Measurements from ENCODE around the gene TLX2. TPM values are rescaled to one million over a fixed set of nuclear protein-coding genes. Genes with fewer than 3 reads are reported as not detected.

TLX2 gene
- total and polyA plus RNA-seq, 2 of the 13 experiments (the other 11 are each of a cell fraction or from before 2014, with no cell fraction given) = 0.05 to 0.20 TPM

DNA sequence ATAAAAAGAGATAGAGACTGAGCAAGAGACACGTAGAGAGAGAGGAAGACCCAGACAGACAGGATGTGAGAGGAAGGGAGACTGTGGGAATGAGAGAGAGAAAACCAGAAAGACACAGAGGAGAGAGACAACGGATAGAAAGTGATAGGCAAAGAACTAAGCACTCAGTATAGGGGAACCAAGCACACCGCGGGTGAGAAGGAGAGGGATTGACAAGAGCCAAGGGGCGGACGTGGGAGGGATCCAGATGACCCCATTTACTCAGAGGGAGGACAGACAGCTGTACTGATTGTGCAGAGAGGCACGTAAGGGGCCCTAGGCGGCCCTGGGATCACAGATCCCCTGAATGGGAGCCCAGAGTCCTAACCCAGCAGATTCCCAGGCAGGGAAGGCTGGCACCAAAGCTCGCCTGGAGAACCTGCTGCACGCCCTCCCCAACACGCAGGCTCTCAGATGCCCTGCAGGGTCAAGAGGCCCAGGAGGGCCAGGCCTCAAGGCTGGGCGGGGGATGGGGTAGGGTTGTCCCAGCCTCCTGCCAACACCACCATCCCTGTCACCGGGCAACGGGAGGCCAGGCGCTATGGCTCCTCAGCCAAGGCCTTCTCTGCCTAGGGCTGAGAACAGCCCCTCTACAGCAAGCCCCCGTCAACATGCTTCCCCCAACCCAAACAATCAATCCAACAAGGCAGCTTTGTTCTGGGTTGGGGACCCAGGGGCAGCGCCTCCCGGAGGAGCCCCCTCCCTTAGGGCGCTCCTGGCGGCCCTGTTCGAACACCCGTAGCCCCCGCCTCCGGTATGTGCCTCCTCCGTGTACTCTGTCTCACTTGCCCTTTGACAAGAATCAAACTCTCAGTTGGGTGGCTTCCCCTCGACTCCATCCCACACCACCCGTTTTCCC, 38.9 kb downstream of the TLX2 start (continued):
- TF ChIP-seq, protein P1, sequence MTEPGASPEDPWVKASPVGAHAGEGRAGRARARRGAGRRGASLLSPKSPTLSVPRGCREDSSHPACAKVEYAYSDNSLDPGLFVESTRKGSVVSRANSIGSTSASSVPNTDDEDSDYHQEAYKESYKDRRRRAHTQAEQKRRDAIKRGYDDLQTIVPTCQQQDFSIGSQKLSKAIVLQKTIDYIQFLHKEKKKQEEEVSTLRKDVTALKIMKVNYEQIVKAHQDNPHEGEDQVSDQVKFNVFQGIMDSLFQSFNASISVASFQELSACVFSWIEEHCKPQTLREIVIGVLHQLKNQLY (CRISPR knock-in tag; IDR thresholded peaks at IDR 0.05) = no peak
- TF ChIP-seq ZBTB3 (CRISPR knock-in tag; IDR thresholded peaks at IDR 0.05; ENCODE audit: borderline replicate concordance, low read depth) = no peak
- no peak for TF ChIP-seq ZNF547 (CRISPR knock-in tag; IDR thresholded peaks at IDR 0.05)
- TF ChIP-seq FOXA3 (CRISPR knock-in tag; IDR thresholded peaks at IDR 0.05) = peak; percentile 30; the same call in 1 of the 2 replicates
- no peak for TF ChIP-seq ZNF792 (CRISPR knock-in tag; IDR thresholded peaks at IDR 0.05)
- TF ChIP-seq NR2F1 (CRISPR knock-in tag; IDR thresholded peaks at IDR 0.05) = peak in 1 of 2 experiments; percentile 45; a peak in 1 of 4 replicates
- no peak for TF ChIP-seq NKX3-1 (CRISPR knock-in tag; IDR thresholded peaks at IDR 0.05)
- TF ChIP-seq NFIB (CRISPR knock-in tag; IDR thresholded peaks at IDR 0.05; ENCODE audit: borderline replicate concordance) = no peak
- TF ChIP-seq, protein P2, sequence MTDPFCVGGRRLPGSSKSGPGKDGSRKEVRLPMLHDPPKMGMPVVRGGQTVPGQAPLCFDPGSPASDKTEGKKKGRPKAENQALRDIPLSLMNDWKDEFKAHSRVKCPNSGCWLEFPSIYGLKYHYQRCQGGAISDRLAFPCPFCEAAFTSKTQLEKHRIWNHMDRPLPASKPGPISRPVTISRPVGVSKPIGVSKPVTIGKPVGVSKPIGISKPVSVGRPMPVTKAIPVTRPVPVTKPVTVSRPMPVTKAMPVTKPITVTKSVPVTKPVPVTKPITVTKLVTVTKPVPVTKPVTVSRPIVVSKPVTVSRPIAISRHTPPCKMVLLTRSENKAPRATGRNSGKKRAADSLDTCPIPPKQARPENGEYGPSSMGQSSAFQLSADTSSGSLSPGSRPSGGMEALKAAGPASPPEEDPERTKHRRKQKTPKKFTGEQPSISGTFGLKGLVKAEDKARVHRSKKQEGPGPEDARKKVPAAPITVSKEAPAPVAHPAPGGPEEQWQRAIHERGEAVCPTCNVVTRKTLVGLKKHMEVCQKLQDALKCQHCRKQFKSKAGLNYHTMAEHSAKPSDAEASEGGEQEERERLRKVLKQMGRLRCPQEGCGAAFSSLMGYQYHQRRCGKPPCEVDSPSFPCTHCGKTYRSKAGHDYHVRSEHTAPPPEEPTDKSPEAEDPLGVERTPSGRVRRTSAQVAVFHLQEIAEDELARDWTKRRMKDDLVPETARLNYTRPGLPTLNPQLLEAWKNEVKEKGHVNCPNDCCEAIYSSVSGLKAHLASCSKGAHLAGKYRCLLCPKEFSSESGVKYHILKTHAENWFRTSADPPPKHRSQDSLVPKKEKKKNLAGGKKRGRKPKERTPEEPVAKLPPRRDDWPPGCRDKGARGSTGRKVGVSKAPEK (CRISPR knock-in tag; IDR thresholded peaks at IDR 0.05; ENCODE audit: borderline replicate concordance) = no peak; the same call in 1 of the 2 replicates
- TF ChIP-seq, protein P3, sequence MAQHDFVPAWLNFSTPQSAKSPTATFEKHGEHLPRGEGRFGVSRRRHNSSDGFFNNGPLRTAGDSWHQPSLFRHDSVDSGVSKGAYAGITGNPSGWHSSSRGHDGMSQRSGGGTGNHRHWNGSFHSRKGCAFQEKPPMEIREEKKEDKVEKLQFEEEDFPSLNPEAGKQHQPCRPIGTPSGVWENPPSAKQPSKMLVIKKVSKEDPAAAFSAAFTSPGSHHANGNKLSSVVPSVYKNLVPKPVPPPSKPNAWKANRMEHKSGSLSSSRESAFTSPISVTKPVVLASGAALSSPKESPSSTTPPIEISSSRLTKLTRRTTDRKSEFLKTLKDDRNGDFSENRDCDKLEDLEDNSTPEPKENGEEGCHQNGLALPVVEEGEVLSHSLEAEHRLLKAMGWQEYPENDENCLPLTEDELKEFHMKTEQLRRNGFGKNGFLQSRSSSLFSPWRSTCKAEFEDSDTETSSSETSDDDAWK (CRISPR knock-in tag; IDR thresholded peaks at IDR 0.05) = no peak
- TF ChIP-seq, protein P4, sequence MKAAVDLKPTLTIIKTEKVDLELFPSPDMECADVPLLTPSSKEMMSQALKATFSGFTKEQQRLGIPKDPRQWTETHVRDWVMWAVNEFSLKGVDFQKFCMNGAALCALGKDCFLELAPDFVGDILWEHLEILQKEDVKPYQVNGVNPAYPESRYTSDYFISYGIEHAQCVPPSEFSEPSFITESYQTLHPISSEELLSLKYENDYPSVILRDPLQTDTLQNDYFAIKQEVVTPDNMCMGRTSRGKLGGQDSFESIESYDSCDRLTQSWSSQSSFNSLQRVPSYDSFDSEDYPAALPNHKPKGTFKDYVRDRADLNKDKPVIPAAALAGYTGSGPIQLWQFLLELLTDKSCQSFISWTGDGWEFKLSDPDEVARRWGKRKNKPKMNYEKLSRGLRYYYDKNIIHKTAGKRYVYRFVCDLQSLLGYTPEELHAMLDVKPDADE (CRISPR knock-in tag; IDR thresholded peaks at IDR 0.05) = no peak
- no peak for TF ChIP-seq CBX1 (IDR thresholded peaks at IDR 0.05; ENCODE audit: low read depth)
- TF ChIP-seq ZNF274 (CRISPR knock-in tag; IDR thresholded peaks at IDR 0.05) = peak; percentile 73; the same call in 1 of the 2 replicates
- TF ChIP-seq MIXL1 (CRISPR knock-in tag; IDR thresholded peaks at IDR 0.05) = no peak
- TF ChIP-seq, protein P5, sequence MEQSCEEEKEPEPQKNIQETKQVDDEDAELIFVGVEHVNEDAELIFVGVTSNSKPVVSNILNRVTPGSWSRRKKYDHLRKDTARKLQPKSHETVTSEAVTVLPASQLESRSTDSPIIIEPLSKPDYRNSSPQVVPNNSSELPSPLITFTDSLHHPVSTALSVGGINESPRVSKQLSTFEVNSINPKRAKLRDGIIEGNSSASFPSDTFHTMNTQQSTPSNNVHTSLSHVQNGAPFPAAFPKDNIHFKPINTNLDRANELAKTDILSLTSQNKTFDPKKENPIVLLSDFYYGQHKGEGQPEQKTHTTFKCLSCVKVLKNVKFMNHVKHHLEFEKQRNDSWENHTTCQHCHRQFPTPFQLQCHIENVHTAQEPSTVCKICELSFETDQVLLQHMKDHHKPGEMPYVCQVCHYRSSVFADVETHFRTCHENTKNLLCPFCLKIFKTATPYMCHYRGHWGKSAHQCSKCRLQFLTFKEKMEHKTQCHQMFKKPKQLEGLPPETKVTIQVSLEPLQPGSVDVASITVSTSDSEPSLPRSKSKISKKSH (CRISPR knock-in tag; IDR thresholded peaks at IDR 0.05; ENCODE audit: borderline replicate concordance) = peak; percentile 18; the same call in 1 of the 2 replicates
- TF ChIP-seq ZNF205 (CRISPR knock-in tag; IDR thresholded peaks at IDR 0.05) = peak; percentile 73
- TF ChIP-seq, protein P6, sequence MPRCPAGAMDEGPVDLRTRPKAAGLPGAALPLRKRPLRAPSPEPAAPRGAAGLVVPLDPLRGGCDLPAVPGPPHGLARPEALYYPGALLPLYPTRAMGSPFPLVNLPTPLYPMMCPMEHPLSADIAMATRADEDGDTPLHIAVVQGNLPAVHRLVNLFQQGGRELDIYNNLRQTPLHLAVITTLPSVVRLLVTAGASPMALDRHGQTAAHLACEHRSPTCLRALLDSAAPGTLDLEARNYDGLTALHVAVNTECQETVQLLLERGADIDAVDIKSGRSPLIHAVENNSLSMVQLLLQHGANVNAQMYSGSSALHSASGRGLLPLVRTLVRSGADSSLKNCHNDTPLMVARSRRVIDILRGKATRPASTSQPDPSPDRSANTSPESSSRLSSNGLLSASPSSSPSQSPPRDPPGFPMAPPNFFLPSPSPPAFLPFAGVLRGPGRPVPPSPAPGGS (CRISPR knock-in tag; IDR thresholded peaks at IDR 0.05) = peak; percentile 72; the same call in 1 of the 2 replicates
- TF ChIP-seq, protein P7, sequence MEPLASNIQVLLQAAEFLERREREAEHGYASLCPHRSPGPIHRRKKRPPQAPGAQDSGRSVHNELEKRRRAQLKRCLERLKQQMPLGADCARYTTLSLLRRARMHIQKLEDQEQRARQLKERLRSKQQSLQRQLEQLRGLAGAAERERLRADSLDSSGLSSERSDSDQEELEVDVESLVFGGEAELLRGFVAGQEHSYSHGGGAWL (CRISPR knock-in tag; IDR thresholded peaks at IDR 0.05) = peak; percentile 73; the same call in 1 of the 2 replicates
- peak; percentile 39; the same call in 1 of the 2 replicates for TF ChIP-seq GABPB1 (CRISPR knock-in tag; IDR thresholded peaks at IDR 0.05)

Measured in HepG2 (cell line).